ENCODE results near the gene TRPV2.

TRPV2 gene

DNA sequence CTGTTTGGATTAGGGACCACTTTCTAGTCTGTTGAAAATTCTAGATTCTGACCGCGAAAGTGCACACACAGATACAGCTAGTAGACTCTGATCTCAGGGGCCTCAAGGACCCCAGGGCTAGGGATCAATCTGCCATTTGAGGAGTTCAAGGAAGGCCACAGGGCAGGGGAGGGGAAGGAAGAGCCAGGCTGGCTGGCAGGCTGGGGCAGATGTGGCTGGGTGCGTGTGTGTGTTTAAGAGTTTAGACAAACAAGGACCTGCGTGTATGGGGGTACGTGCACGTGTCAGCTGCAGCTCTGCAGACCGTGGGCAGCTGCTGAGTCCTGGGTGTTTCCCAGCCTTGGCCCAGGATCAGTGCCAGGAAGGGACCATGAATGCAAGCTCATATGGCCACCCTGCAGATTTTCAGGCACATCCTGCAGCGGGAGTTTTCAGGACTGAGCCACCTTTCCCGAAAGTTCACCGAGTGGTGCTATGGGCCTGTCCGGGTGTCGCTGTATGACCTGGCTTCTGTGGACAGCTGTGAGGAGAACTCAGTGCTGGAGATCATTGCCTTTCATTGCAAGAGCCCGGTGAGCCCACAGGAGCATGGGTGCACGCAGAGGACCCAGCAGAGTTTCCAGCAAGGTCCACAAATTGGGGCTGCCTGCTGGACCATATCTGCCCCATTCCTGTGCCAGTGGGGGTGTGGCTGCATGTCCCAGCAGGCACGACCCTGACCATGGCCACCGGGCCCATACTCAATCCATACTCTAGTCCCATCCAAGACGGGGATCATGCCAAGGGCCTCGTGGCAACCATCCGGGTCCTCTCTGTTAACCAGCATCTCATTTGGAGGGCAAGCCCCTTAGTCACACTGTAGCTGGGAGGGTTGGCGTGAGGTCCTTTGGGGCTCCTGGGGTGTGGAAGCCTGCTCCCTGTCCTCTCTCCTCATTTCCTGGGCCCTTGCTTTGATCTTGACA is 10.6 kb downstream of the TRPV2 start:
- ChIA-PET POLR2A (interaction anchor here (0.9 to 3.1 kb wide), 3 partner anchors 13 to 45 kb away, joined by 3 to 10 read pairs (median 4); partner anchors contain the start of gene UBB), CTCF (interaction anchor here (1.0 to 3.9 kb wide), 4 partner anchors 7 to 95 kb away, joined by 4 to 34 read pairs (median 20); no protein-coding TSS in a partner anchor)
- no peak for DNase-seq (ENCODE audit: low read depth, low spot score)
- H3K4me3 ChIP-seq (ENCODE audit: low read depth, low read length) = no peak overlapping the region
- no peak for TF ChIP-seq CTCF (IDR thresholded peaks at IDR 0.05; ENCODE audit: insufficient read depth, low read length, missing control alignments)

- no peak for DNase-seq (ENCODE audit: low read depth, low spot score)
- no peak for TF ChIP-seq CTCF (IDR thresholded peaks at IDR 0.05; ENCODE audit: insufficient read depth, low read length, missing control alignments)
- H3K4me3 ChIP-seq (ENCODE audit: low read depth, low read length) = no peak overlapping the region
- ChIA-PET CTCF (interaction anchor here (1.0 to 3.9 kb wide), 9 partner anchors 8 to 94 kb away, joined by 3 to 46 read pairs (median 13); partner anchors contain the start of gene TRPV2), POLR2A (interaction anchor here (2.9 to 3.1 kb wide), 2 partner anchors 12 to 46 kb away, joined by 10 to 17 read pairs; partner anchors contain the start of gene UBB)
Observed at GRCh38 chr17:16427020-16427419, 11.6 kb downstream of the TRPV2 start.

GRCh38 chr17:16428098-16428882 is 12.9 kb downstream of the TRPV2 start:
- POLR2A ChIA-PET = interaction anchor here (0.7 to 3.1 kb wide), 4 partner anchors 10 to 47 kb away, joined by 3 to 17 read pairs (median 6); partner anchors contain the start of gene UBB
- CTCF ChIA-PET = interaction anchor here (0.6 to 3.9 kb wide), 12 partner anchors 9 to 132 kb away, joined by 3 to 46 read pairs (median 10); partner anchors contain the start of gene TRPV2
- no peak for DNase-seq (ENCODE audit: low read depth, low spot score)
- TF ChIP-seq CTCF (IDR thresholded peaks at IDR 0.05; ENCODE audit: insufficient read depth, low read length, missing control alignments) = peak; percentile 87
- H3K4me3 ChIP-seq (ENCODE audit: low read depth, low read length) = no peak overlapping the region

GRCh38 chr17:16429083-16429482 is 13.7 kb downstream of the TRPV2 start:
- H3K4me3 ChIP-seq (ENCODE audit: low read depth, low read length) = no peak overlapping the region
- POLR2A ChIA-PET = interaction anchor here (2.9 to 3.1 kb wide), 2 partner anchors 10 to 48 kb away, joined by 10 to 17 read pairs; partner anchors contain the start of gene UBB
- no peak for TF ChIP-seq CTCF (IDR thresholded peaks at IDR 0.05; ENCODE audit: insufficient read depth, low read length, missing control alignments)
- CTCF ChIA-PET = interaction anchor here (1.1 to 3.9 kb wide), 6 partner anchors 8 to 92 kb away, joined by 3 to 46 read pairs (median 12); no protein-coding TSS in a partner anchor
- no peak for DNase-seq (ENCODE audit: low read depth, low spot score)

GRCh38 chr17:16430650-16431049 is 15.3 kb downstream of the TRPV2 start:
- POLR2A ChIA-PET = no interaction called here
- no peak for TF ChIP-seq CTCF (IDR thresholded peaks at IDR 0.05; ENCODE audit: insufficient read depth, low read length, missing control alignments)
- no peak overlapping the region for H3K4me3 ChIP-seq (ENCODE audit: low read depth, low read length)
- CTCF ChIA-PET = interaction anchor here (0.6 to 3.9 kb wide), 2 partner anchors 7 to 470 kb away, joined by 3 to 46 read pairs; no protein-coding TSS in a partner anchor
- DNase-seq (ENCODE audit: low read depth, low spot score) = no peak
